Thoracic aorta (tissue), 2 donors: ENCODE results near the gene IGFBPL1. TPM values are rescaled to one million over a fixed set of nuclear protein-coding genes. Genes with fewer than 3 reads are reported as not detected.

Experiments
- ATAC-seq: fragments of 150-250 bp; one replicate; pipeline ENCODE4 v1.8.0; 2017; ENCODE audit warnings: low read depth; ENCODE audit not compliant: insufficient number of reproducible peaks, low FRiP score
- DNase-seq: peaks from one replicate; pipeline ENCODE4 v3.0.0-alpha.2; 2020; ENCODE audit warnings: low spot score
- H3K27ac ChIP-seq, 2 donors: fragments of 200-600 bp; sonication (generic); 1 replicate in 1 of 2; 2 replicates in 1 of 2; pipeline ENCODE4 v1.5.1; 2016; ENCODE audit warnings: mild to moderate bottlenecking in 2 of 2, moderate library complexity in 2 of 2
- H3K27me3 ChIP-seq: fragments of 200-600 bp; sonication (generic); replicated peaks from 2 replicates; pipeline ENCODE4 v1.6.0; 2016; ENCODE audit warnings: mild to moderate bottlenecking; ENCODE audit not compliant: insufficient read depth
- H3K36me3 ChIP-seq: fragments of 200-600 bp; sonication (generic); one replicate; pipeline ENCODE4 v1.5.1; 2016
- H3K4me1 ChIP-seq, 2 donors: fragments of 200-600 bp; sonication (generic); 1 replicate in 1 of 2; 2 replicates in 1 of 2; pipeline versions ENCODE4 v1.5.1 to v1.6.0; 2016; ENCODE audit warnings: low read depth in 2 of 2, mild to moderate bottlenecking in 1 of 2; ENCODE audit not compliant: control insufficient read depth in 1 of 2
- H3K4me3 ChIP-seq: fragments of 200-600 bp; sonication (generic); 2 replicates; pipeline ENCODE4 v1.5.1; 2016; ENCODE audit warnings: mild to moderate bottlenecking
- H3K9me3 ChIP-seq: fragments of 200-600 bp; sonication (generic); 2 replicates; pipeline ENCODE4 v1.5.1; 2016
- total RNA-seq, 2 donors: library from RNA; depleted of rRNA; stranded (reverse); fragments of >200 nt; gene quantifications; one replicate each; pipeline versions ENCODE4 v1.1.0 to v1.2.3, GENCODE V29; 2016
- TF ChIP-seq, protein P1 (sequence below): fragments of 200-600 bp; sonication (generic); IDR thresholded peaks from one replicate; pipeline ENCODE4 v1.5.1; 2019; ENCODE audit warnings: antibody characterized with exemption

The IGFBPL1 gene
- total RNA-seq, 2 donors from 2014 or later, result 16.6 to 34.0 TPM

DNA sequence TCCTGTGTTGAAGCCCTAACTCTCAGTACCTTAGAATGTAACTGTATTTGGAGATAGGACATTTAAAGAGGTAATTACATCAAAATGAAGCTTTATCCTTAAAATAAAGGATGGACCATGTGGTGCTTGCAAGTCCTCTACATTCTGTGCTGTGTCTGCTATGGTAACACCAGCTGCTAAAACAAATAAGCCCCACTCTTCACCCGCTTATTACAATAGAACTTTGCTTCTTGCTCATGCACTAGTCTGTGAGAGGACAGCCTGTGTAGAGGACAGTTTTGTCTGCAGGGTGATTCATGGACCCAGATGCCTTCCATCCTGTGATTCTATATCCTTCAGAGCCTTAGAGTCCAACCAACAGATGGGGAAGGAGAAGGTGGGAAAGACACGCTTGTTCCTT is 12.5 kb upstream of the IGFBPL1 start:
- ATAC-seq, result no peak
- Histone ChIP-seq H3K36me3 (no peaks in the 10 kb centered on the region), H3K4me1 (no peaks in the 10 kb centered on the region), H3K9me3 (no peaks in the 10 kb centered on the region), H3K27ac (no peak overlapping the region), H3K4me3 (no peak overlapping the region), H3K27me3 (no peaks in the 10 kb centered on the region)
- no peak for DNase-seq
- TF ChIP-seq, protein P1, sequence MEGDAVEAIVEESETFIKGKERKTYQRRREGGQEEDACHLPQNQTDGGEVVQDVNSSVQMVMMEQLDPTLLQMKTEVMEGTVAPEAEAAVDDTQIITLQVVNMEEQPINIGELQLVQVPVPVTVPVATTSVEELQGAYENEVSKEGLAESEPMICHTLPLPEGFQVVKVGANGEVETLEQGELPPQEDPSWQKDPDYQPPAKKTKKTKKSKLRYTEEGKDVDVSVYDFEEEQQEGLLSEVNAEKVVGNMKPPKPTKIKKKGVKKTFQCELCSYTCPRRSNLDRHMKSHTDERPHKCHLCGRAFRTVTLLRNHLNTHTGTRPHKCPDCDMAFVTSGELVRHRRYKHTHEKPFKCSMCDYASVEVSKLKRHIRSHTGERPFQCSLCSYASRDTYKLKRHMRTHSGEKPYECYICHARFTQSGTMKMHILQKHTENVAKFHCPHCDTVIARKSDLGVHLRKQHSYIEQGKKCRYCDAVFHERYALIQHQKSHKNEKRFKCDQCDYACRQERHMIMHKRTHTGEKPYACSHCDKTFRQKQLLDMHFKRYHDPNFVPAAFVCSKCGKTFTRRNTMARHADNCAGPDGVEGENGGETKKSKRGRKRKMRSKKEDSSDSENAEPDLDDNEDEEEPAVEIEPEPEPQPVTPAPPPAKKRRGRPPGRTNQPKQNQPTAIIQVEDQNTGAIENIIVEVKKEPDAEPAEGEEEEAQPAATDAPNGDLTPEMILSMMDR, result no peak

DNA sequence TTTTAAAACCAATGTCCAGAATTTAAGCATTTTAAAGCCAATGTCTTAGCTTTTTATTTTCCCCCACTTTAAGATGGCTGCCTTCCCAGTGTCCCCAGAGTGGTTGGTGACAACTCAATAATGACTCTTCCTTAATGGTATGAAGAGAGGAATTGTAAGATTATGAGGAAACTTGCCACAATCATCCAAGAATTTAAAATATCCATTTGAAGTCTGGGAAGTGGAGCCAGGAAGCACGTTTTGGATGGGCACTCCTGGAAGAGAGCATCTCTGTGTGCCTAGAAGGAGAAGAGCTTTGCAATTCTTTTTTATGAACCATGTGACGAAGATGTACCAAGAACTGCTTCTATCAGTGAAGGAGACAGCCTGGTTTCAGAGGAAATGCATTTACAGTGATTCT is 11.3 kb upstream of the IGFBPL1 start:
- no peak overlapping the region for H3K4me3 ChIP-seq
- no peaks in the 10 kb centered on the region for H3K4me1 ChIP-seq
- no peaks in the 10 kb centered on the region for H3K9me3 ChIP-seq
- TF ChIP-seq, protein P1, result no peak
- DNase-seq, result no peak
- no peak overlapping the region for H3K27ac ChIP-seq
- ATAC-seq, result no peak
- H3K27me3 ChIP-seq, result no peaks in the 10 kb centered on the region
- no peaks in the 10 kb centered on the region for H3K36me3 ChIP-seq

DNA sequence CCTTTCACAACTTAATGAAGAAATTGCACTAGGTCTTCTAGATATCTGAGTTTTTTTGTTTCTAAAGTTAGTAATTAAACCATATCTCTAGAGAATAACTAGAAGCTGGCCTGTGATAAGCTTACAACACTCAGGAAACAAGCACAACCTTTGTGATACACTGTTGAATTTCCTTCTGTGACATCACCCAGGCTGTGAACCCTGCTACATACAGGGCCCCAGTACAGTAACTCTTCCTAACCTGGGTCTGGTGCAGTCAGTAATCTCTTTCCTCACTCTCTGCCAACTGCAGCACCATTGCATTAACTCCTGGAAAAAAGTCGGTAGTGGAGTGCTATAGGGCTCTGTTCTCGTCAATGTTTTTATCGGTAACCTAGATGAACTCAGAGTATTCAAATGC is 10.6 kb upstream of the IGFBPL1 start:
- H3K4me3 ChIP-seq, result no peak overlapping the region
- H3K36me3 ChIP-seq, result no peaks in the 10 kb centered on the region
- H3K27me3 ChIP-seq, result no peaks in the 10 kb centered on the region
- TF ChIP-seq, protein P1, result no peak
- DNase-seq, result no peak
- no peak overlapping the region for H3K27ac ChIP-seq
- ATAC-seq, result no peak
- H3K9me3 ChIP-seq, result no peaks in the 10 kb centered on the region
- no peaks in the 10 kb centered on the region for H3K4me1 ChIP-seq

GRCh38 chr9:38434365-38434764 is 10.1 kb upstream of the IGFBPL1 start:
- DNase-seq (no peak), ATAC-seq (no peak)
- TF ChIP-seq, protein P1, result no peak
- no peaks in the 10 kb centered on the region for H3K36me3 ChIP-seq
- H3K9me3 ChIP-seq, result no peaks in the 10 kb centered on the region
- H3K27ac ChIP-seq, result no peak overlapping the region
- H3K27me3 ChIP-seq, result no peaks in the 10 kb centered on the region
- H3K4me3 ChIP-seq, result no peak overlapping the region
- H3K4me1 ChIP-seq, result no peaks in the 10 kb centered on the region

DNA sequence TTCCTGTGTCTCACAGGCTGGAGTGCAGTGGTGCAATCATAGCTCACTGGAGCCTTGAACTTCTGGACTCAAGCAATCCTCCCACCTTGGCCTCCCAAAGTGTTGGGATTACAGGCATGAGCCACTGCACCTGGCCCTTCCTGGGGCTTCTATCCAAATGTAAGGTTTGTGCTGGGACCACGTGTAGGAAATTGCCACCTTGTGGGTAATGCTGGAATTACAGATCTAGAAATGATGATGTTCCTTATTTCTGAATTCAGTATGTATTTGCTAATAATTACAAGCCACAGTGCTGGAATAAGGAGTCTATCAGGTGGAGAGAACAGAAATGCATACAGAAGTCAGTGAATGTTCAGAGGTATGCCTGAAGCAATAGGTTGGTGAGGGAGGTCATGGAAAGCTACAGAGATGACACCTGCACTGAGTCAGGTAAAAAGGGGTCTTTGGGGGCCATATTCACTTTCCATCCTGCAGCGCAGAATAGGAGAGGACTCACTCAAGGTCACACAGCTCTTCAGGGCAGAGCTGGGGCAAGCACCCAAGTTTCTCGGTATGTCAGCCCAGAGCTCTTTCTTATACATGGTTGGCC is 8.8 kb upstream of the IGFBPL1 start:
- H3K27ac ChIP-seq, result no peak overlapping the region
- H3K4me3 ChIP-seq, result no peak overlapping the region
- TF ChIP-seq, protein P1, result peak; percentile 75
- peak; percentile 46 for ATAC-seq
- DNase-seq, result no peak
- H3K9me3 ChIP-seq, result no peaks in the 10 kb centered on the region
- no peaks in the 10 kb centered on the region for H3K4me1 ChIP-seq
- H3K36me3 ChIP-seq, result no peaks in the 10 kb centered on the region
- no peaks in the 10 kb centered on the region for H3K27me3 ChIP-seq
